GM18526 (cell line): ENCODE data around the gene FMNL3.
A peak's percentile ranks its signal among the peaks of the same experiment; 100 is the strongest.

ENCODE experiments used
- POLR2A ChIP-seq: IDR thresholded peaks from 3 replicates; pipeline ENCODE4 v1.6.1; 2011; ENCODE audit not compliant: insufficient read length; ENCODE audit errors: extremely low read depth

FMNL3 gene

GRCh38 chr12:49716553-49716952 is 9.3 kb upstream of the FMNL3 start:
- TF ChIP-seq POLR2A = no peak

DNA sequence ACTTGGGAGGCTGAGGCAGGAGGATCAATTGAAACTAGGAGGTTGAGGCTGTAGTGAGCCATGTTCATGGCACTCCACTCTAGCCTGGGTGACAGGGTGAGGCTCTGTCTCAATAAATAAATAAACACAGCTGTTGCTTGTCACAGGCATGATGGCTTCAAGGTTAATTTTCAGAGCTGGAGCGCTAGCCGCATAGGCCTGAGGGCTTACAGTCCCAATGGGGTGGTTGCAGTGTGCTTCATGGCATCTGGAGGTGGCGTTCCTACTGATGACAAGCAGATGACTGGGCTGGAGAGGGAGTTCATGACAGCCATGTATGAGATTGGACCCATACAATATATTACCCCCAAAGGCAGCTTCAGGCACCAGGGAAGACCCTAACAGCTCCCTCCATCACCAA is 1.6 kb upstream of the FMNL3 start:
- no peak for TF ChIP-seq POLR2A

- no peak for TF ChIP-seq POLR2A
These were observed 575 bp upstream of the FMNL3 start for GRCh38 chr12:49707812-49708147.

- TF ChIP-seq POLR2A = no peak
These were observed 666 bp downstream of the FMNL3 start for GRCh38 chr12:49706351-49707127.

- peak; percentile 58 for TF ChIP-seq POLR2A
These were observed 1.6 kb downstream of the FMNL3 start for GRCh38 chr12:49705479-49706134.

DNA sequence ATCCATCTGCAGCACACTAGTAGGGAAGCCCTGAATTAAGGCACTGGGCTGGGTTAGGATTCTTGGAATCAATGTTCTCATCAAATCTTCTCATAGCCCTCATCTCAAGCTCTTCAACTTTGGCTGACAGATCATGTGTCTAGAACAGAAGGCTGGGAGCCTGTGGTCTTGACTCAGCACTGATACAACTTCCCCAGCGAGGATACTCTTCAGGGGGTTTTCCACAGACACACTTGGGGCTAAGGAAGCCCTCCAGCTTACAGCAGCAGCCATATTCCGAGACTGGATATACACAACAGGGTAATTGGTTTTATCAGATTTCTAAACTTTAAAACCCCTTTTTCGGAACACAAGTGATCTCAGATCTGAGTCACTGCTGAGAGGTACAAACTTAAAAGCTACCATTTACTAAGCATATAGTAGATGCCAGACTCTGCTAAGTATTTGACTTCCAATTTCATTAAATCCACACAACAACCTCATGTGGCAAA is 3.5 kb downstream of the FMNL3 start:
- no peak for TF ChIP-seq POLR2A

GRCh38 chr12:49702676-49703215 is 4.5 kb downstream of the FMNL3 start:
- TF ChIP-seq POLR2A = no peak

GRCh38 chr12:49702009-49702408 is 5.2 kb downstream of the FMNL3 start:
- TF ChIP-seq POLR2A = no peak

DNA sequence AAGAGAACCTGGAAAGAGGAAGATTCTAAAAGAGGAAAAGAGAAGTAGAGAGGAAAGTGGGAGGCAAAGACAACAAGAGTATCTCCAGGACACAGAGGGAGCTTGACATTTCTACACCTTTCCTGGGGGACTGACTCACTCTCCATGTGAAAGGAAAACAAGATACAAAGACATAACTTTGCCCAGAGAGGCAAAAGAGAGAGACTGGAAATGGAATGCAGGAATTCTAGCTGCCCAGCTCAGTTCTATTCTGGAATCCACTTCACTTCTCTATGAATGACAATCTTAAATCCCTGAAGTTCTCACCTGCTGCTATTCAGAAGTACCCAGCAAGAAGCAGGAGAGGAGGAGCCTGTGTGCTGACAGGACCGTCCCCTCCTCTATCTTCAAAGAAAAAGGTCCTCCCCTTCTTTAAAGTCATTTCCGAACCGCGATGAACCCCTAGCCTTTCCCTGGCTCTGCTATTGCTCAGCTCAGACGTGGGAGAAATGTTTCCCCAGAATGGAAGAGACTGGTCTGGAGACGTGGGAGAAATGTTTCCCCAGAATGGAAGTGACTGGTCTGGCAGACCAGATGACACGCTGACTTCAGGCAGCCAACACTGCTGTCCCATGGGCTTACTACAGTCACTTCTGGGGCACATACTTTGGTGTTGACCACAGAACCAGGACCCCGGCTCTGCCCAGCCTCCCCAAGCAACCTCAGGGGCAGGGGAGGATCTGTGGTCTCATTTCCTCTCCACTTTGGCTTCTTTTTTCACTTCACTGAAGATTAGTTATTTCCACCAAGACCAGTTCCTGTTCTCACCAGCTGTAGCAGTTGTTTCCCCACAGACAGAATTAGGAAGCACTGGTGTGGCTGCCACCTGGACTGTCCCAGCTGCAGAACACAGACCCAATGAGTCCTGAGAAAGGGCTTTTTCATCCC is 8.3 kb downstream of the FMNL3 start:
- TF ChIP-seq POLR2A = no peak

DNA sequence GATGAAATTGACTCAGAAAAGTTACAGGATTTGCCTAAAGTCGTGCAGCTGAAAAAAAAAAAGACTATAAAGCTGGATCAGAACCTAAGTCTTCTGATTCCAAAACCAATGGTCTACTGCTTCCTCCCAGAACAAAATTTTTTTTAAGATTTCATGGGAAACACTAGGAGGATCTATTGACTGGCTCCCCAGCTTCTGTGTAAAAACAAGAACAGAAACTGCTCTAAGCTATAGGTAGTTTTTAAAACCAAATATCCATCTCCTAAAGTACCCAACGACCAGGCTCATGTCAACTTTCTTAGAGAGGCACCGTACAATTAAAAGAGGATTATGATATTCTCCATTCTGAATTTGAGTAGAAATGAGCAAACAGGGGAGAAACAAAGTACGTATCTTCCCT is 9.4 kb downstream of the FMNL3 start:
- no peak for TF ChIP-seq POLR2A

GRCh38 chr12:49696723-49697122 is 10.5 kb downstream of the FMNL3 start:
- no peak for TF ChIP-seq POLR2A

DNA sequence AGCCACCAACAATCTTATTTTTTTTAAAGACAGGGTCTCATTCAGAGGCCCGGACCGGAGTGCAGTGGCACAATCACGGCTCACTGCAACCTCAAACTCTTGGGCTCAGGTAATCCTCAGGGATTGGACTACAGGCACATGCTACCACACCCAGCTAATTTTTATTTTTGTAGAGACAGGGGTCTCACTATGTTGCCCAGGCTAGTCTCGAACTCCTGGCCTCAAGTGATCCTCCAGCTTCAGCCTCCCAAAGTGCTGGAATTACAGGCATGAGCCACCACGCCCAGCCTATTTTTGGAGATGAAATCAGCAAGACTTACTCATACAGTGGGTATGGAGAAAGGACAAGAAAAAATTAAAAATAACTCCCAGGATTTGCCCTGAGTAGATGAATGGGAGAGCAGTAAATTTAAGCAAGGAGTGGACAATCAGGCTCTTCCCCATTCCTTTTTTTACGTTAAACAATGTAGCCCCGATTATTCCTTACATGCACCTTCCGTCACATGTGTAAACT is 13.2 kb downstream of the FMNL3 start:
- TF ChIP-seq POLR2A = no peak

- TF ChIP-seq POLR2A = no peak
These were observed 14.4 kb downstream of the FMNL3 start for GRCh38 chr12:49692851-49693250.

- no peak for TF ChIP-seq POLR2A
These were observed 17.4 kb downstream of the FMNL3 start for GRCh38 chr12:49689785-49690184.

DNA sequence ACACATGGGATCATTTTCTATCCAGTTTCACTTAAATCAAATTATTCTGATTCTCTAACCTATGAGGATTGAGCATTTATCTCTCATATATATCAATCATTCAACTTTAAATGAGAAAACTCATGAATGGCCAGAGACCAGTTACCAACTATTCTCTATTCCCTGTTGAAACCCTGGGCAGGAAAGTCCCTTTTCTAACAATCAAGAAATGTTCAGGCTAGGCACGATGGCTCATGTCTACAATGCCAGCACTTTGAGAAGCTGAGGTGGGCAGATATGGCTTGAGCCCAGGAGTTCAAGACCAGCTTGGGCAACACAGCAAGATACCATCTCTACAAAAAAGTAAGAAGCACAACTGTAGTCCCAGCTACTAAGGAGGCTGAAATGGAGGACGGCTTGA is 18.0 kb downstream of the FMNL3 start:
- TF ChIP-seq POLR2A = no peak
